Ishikawa (cell line): ENCODE results near the gene VGLL3.

Experiments used
- CEBPB ChIP-seq: IDR thresholded peaks from 2 replicates; pipeline ENCODE4 v1.6.1; 2012
- CREB1 ChIP-seq: IDR thresholded peaks from 2 replicates; pipeline ENCODE4 v1.6.1; 2012; ENCODE audit warnings: low read depth
- EGR1 ChIP-seq: IDR thresholded peaks from 2 replicates; pipeline ENCODE4 v1.6.1; 2012
- EP300 ChIP-seq: IDR thresholded peaks from 2 replicates; pipeline ENCODE4 v1.6.1; 2012; ENCODE audit warnings: borderline replicate concordance
- FOXM1 ChIP-seq: IDR thresholded peaks from 2 replicates; pipeline ENCODE4 v1.6.1; 2012; ENCODE audit warnings: low read depth, borderline replicate concordance
- MAX ChIP-seq: IDR thresholded peaks from 2 replicates; pipeline ENCODE4 v1.6.1; 2012
- NFIC ChIP-seq: IDR thresholded peaks from 2 replicates; pipeline ENCODE4 v1.6.1; 2012
- RAD21 ChIP-seq: IDR thresholded peaks from 2 replicates; pipeline ENCODE4 v1.6.1; 2012; ENCODE audit warnings: low read depth
- TAF1 ChIP-seq: IDR thresholded peaks from 2 replicates; pipeline ENCODE4 v1.6.1; 2012; ENCODE audit warnings: low read depth, mild to moderate bottlenecking
- TCF12 ChIP-seq: IDR thresholded peaks from 2 replicates; pipeline ENCODE4 v1.6.1; 2012; ENCODE audit warnings: low read depth
- YY1 ChIP-seq: IDR thresholded peaks from 2 replicates; pipeline ENCODE4 v1.6.1; 2012; ENCODE audit warnings: low read depth
- TF ChIP-seq, protein P1 (sequence below): IDR thresholded peaks from 2 replicates; pipeline ENCODE4 v1.6.1; 2012; ENCODE audit warnings: low read depth, mild to moderate bottlenecking
- TF ChIP-seq, protein P2 (sequence below): IDR thresholded peaks from 2 replicates; pipeline ENCODE4 v1.6.1; 2012

- TF ChIP-seq EP300 = no peak
- no peak for TF ChIP-seq TAF1
- TF ChIP-seq, protein P1, sequence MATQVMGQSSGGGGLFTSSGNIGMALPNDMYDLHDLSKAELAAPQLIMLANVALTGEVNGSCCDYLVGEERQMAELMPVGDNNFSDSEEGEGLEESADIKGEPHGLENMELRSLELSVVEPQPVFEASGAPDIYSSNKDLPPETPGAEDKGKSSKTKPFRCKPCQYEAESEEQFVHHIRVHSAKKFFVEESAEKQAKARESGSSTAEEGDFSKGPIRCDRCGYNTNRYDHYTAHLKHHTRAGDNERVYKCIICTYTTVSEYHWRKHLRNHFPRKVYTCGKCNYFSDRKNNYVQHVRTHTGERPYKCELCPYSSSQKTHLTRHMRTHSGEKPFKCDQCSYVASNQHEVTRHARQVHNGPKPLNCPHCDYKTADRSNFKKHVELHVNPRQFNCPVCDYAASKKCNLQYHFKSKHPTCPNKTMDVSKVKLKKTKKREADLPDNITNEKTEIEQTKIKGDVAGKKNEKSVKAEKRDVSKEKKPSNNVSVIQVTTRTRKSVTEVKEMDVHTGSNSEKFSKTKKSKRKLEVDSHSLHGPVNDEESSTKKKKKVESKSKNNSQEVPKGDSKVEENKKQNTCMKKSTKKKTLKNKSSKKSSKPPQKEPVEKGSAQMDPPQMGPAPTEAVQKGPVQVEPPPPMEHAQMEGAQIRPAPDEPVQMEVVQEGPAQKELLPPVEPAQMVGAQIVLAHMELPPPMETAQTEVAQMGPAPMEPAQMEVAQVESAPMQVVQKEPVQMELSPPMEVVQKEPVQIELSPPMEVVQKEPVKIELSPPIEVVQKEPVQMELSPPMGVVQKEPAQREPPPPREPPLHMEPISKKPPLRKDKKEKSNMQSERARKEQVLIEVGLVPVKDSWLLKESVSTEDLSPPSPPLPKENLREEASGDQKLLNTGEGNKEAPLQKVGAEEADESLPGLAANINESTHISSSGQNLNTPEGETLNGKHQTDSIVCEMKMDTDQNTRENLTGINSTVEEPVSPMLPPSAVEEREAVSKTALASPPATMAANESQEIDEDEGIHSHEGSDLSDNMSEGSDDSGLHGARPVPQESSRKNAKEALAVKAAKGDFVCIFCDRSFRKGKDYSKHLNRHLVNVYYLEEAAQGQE = no peak
- no peak for TF ChIP-seq RAD21
- TF ChIP-seq MAX = no peak
- TF ChIP-seq, protein P2, sequence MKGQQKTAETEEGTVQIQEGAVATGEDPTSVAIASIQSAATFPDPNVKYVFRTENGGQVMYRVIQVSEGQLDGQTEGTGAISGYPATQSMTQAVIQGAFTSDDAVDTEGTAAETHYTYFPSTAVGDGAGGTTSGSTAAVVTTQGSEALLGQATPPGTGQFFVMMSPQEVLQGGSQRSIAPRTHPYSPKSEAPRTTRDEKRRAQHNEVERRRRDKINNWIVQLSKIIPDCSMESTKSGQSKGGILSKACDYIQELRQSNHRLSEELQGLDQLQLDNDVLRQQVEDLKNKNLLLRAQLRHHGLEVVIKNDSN = no peak
- TF ChIP-seq TCF12 = no peak
- TF ChIP-seq EGR1 = no peak
- TF ChIP-seq YY1 = no peak
- no peak for TF ChIP-seq NFIC
- no peak for TF ChIP-seq CEBPB
- TF ChIP-seq FOXM1 = no peak
- TF ChIP-seq CREB1 = no peak
These were observed 76.3 kb downstream of the VGLL3 start for GRCh38 chr3:86914670-86915069.
